K562 (cell line): ENCODE measurements around the gene HEY2. TPM values are rescaled to one million over a fixed set of nuclear protein-coding genes. Genes with fewer than 3 reads are reported as not detected.

Source experiments
- ATAC-seq: fragments of 200-7000 bp; cut with Tn5 transposase; 3 replicates; pipeline ENCODE4 v1.9.1; 2020; ENCODE audit warnings: moderate library complexity
- BruUV-seq: library from RNA; stranded (reverse); fragments of 400-500 nt; replicated peaks from 2 replicates; lab custom pipeline; 2021; lab: Mats Ljungman, UMichigan
- CTCF ChIA-PET: fragments of 300-600 bp; formaldehyde crosslinking; extraction: SDS; loops from one replicate; lab custom pipeline; 2021; ENCODE audit warnings: low intra/inter-chr PET ratio; lab: Yijun Ruan, JAX
- POLR2A ChIA-PET: fragments of 300-600, 350-650 bp; sonication (Branson Sonifier 250); formaldehyde crosslinking; extraction: SDS; loops from one replicate; lab custom pipeline; 2021; ENCODE audit warnings: antibody characterized with exemption, inconsistent platforms; lab: Yijun Ruan, JAX
- DNase-seq, 4 experiments: peaks; one replicate each; pipeline versions ENCODE4 v3.0.0 to v3.0.0-alpha.2; 2011 to 2018; ENCODE audit warnings: low spot score in 3 of 4, mixed read lengths in 3 of 4; ENCODE audit errors: extremely low read depth in 1 of 4
- FAIRE-seq: peaks from 2 replicates; lab custom pipeline; 2011; peaks lifted over from hg19 to GRCh38; lab: Jason Lieb, UNC
- H2AFZ ChIP-seq: 2 replicates; pipeline ENCODE4 v1.6.0; 2011; ENCODE audit warnings: low read depth, low read length, control low read depth, inconsistent platforms
- H3K27ac ChIP-seq: fragments of 200-600 bp; 3 replicates; pipeline ENCODE4 v1.8.0; 2011; ENCODE audit warnings: low read depth, mild to moderate bottlenecking, control low read depth, inconsistent platforms, low read length, moderate library complexity, mixed read lengths; ENCODE audit errors: extremely low read depth
- H3K27me3 ChIP-seq, 2 experiments: fragments of 300-600 bp in 1 of 2; 2 replicates in 1 of 2; 3 replicates in 1 of 2; pipeline versions ENCODE4 v1.6.0 to v1.8.0; 2011; ENCODE audit warnings: inconsistent platforms in 2 of 2, low read length in 2 of 2, mild to moderate bottlenecking in 1 of 2, mixed read lengths in 1 of 2, moderate library complexity in 1 of 2; ENCODE audit not compliant: control insufficient read depth in 2 of 2, insufficient read depth in 2 of 2
- H3K36me3 ChIP-seq: fragments of 300-600 bp; 3 replicates; pipeline ENCODE4 v1.8.0; 2011; ENCODE audit warnings: mild to moderate bottlenecking, low read length, inconsistent platforms; ENCODE audit not compliant: control insufficient read depth, insufficient read depth
- H3K4me1 ChIP-seq, 2 experiments: fragments of 200-600 bp in 1 of 2; replicated peaks in 1 of 2; 2 replicates in 1 of 2; 3 replicates in 1 of 2; pipeline versions ENCODE4 v1.5.1 to v1.8.0; 2011; ENCODE audit warnings: inconsistent platforms in 2 of 2, low read length in 2 of 2, mild to moderate bottlenecking in 1 of 2, mixed read lengths in 1 of 2, moderate library complexity in 1 of 2; ENCODE audit not compliant: control insufficient read depth in 2 of 2, insufficient read depth in 2 of 2
- H3K4me2 ChIP-seq: 2 replicates; pipeline ENCODE4 v1.6.1; 2011; ENCODE audit warnings: low read length, control low read depth, inconsistent platforms, mixed read lengths; ENCODE audit not compliant: insufficient read depth
- H3K4me3 ChIP-seq: fragments of 200-600 bp; sonication (generic), shearing (Covaris generic); 2 replicates; pipeline ENCODE4 v1.5.1; 2016; ENCODE audit warnings: control low read depth, inconsistent platforms
- H3K79me2 ChIP-seq: fragments of 200-600 bp; 3 replicates; pipeline ENCODE4 v1.8.0; 2011; ENCODE audit warnings: low read length, inconsistent platforms; ENCODE audit not compliant: control insufficient read depth, insufficient read depth
- H3K9ac ChIP-seq, 2 experiments: 2 replicates each; pipeline versions ENCODE4 v1.6.0 to v1.6.1; 2011; ENCODE audit warnings: low read depth in 2 of 2, low read length in 2 of 2, control low read depth in 1 of 2, inconsistent platforms in 1 of 2, mild to moderate bottlenecking in 1 of 2, mixed read lengths in 1 of 2; ENCODE audit not compliant: insufficient read depth in 1 of 2
- H3K9me1 ChIP-seq: one replicate; pipeline ENCODE4 v1.6.0; 2011; ENCODE audit warnings: inconsistent platforms, mild to moderate bottlenecking, low read length, moderate library complexity; ENCODE audit not compliant: control insufficient read depth, insufficient read depth
- H3K9me3 ChIP-seq: replicated peaks from 2 replicates; pipeline ENCODE4 v1.5.1; 2011; ENCODE audit warnings: low read depth, low read length, inconsistent platforms; ENCODE audit not compliant: control insufficient read depth, insufficient read depth
- H4K20me1 ChIP-seq: replicated peaks from 2 replicates; pipeline ENCODE4 v1.6.1; 2011; ENCODE audit warnings: low read length, inconsistent platforms, mixed read lengths; ENCODE audit not compliant: control insufficient read depth, insufficient read depth
- ADNP ChIP-seq: fragments of 200-800 bp; sonication (Bioruptor generic); IDR thresholded peaks from 2 replicates; pipeline ENCODE4 v1.6.1; 2016; ENCODE audit warnings: missing genetic modification characterization, missing compliant biosample characterization
- BACH1 ChIP-seq: fragments of 200-800 bp; sonication (Bioruptor generic); IDR thresholded peaks from 2 replicates; pipeline ENCODE4 v1.6.1; 2016; ENCODE audit warnings: missing genetic modification characterization, missing compliant biosample characterization
- HNRNPK ChIP-seq: fragments of 200-400 bp; formaldehyde crosslinking; IDR thresholded peaks from one replicate; pipeline ENCODE4 v1.6.1; 2018; ENCODE audit warnings: mild to moderate bottlenecking, low read depth, low read length; ENCODE audit not compliant: poor library complexity, severe bottlenecking
- KDM5B ChIP-seq: fragments of 200-600 bp; sonication (generic); IDR thresholded peaks from 2 replicates; pipeline ENCODE4 v1.6.1; 2012; ENCODE audit warnings: low read depth, mild to moderate bottlenecking, moderate library complexity, low read length, control low read depth, inconsistent platforms; ENCODE audit not compliant: insufficient replicate concordance
- LEF1 ChIP-seq: fragments of 450-650 bp; IDR thresholded peaks from 2 replicates; pipeline ENCODE4 v1.6.1; 2016; ENCODE audit warnings: mild to moderate bottlenecking
- RBM22 ChIP-seq: fragments of 200-400 bp; formaldehyde crosslinking; IDR thresholded peaks from 2 replicates; pipeline ENCODE4 v1.6.1; 2018; ENCODE audit warnings: low read length, low read depth; ENCODE audit not compliant: poor library complexity, severe bottlenecking
- SETDB1 ChIP-seq: IDR thresholded peaks from one replicate; pipeline ENCODE4 v1.6.1; 2012; ENCODE audit warnings: low read length, control low read depth, inconsistent platforms
- SMC3 ChIP-seq: conservative IDR thresholded peaks from 2 replicates; pipeline ENCODE4 v1.6.1; 2011; ENCODE audit warnings: low read depth, low read length, improper control_type of control experiment; ENCODE audit not compliant: insufficient read depth
- SUPT5H ChIP-seq: fragments of 450-650 bp; IDR thresholded peaks from 2 replicates; pipeline ENCODE4 v1.6.1; 2016
- ZBTB1 ChIP-seq: sonication (generic); formaldehyde crosslinking; IDR thresholded peaks from 2 replicates; pipeline ENCODE4 v1.8.1; 2023; ENCODE audit warnings: missing genetic modification reagents, low read depth, mild to moderate bottlenecking, borderline replicate concordance
- ZNF124 ChIP-seq: sonication (generic); formaldehyde crosslinking; IDR thresholded peaks from 2 replicates; pipeline ENCODE4 v1.8.1; 2022; ENCODE audit warnings: missing genetic modification reagents
- ZNF717 ChIP-seq: fragments of 250-450 bp; sonication (Bioruptor Pico); IDR thresholded peaks from 2 replicates; pipeline ENCODE4 v1.5.0; 2021
- WGBS: fragments of 100-300 bp; shearing (Covaris generic); methylation state at CpG from one replicate; pipeline ENCODE4 v1.1.6; 2016; ENCODE audit warnings: low coverage, mixed read lengths; ENCODE audit not compliant: insufficient coverage; ENCODE audit errors: missing lambda C conversion rate; 5-methylcytosine and 5-hydroxymethylcytosine counted together
- in situ Hi-C: fragments of 300-500 bp; cut with MboI; formaldehyde crosslinking; loops from 4 replicates; pipeline ENCODE4 v1.15.0; 2018; ENCODE audit warnings: inconsistent platforms, mixed read lengths
- intact Hi-C: fragments of 100-400 bp; cut with micrococcal nuclease; formaldehyde crosslinking; loops from 2 replicates; pipeline ENCODE4 v1.14.2; 2022
- polyA plus RNA-seq, 8 experiments: library from polyadenylated mRNA; depleted of rRNA in 4 of 8; stranded (reverse) in 5 of 8; unstranded in 3 of 8; fragments of >200 nt; fragmentation: Nextera tagmentation in 2 of 8; fragmentation: Illumina TruSeq in 1 of 8; extraction: Ambion mirVana in 2 of 8; extraction: Trizol in 1 of 8; gene quantifications; 2 replicates each; pipeline versions ENCODE4 v1.2.1 to v1.2.3, GENCODE V29; 2011 to 2014; ENCODE audit warnings: inconsistent platforms in 1 of 8, missing spikeins in 1 of 8
- total RNA-seq, 7 experiments: library from RNA; depleted of rRNA in 6 of 7; stranded (reverse); fragments of >200 nt in 6 of 7; fragmentation: Illumina TruSeq in 2 of 7; extraction: Trizol in 2 of 7; gene quantifications; 2 replicates each; pipeline versions ENCODE4 v1.2.1 to v1.2.3, GENCODE V29; 2011 to 2021; ENCODE audit warnings: low replicate concordance in 1 of 7
- TF ChIP-seq, protein P1 (sequence below): IDR thresholded peaks from 2 replicates; pipeline ENCODE4 v1.6.1; 2011; ENCODE audit not compliant: insufficient read length; ENCODE audit errors: extremely low read depth
- TF ChIP-seq, protein P2 (sequence below), 3 experiments: IDR thresholded peaks in 2 of 3; conservative IDR thresholded peaks in 1 of 3; 2 replicates each; pipeline ENCODE4 v1.5.1; 2011 to 2012; ENCODE audit warnings: low read length in 3 of 3, mild to moderate bottlenecking in 3 of 3, control low read depth in 2 of 3, improper control_type of control experiment in 1 of 3, inconsistent platforms in 1 of 3, low read depth in 1 of 3, mixed read lengths in 1 of 3, moderate library complexity in 1 of 3; ENCODE audit not compliant: insufficient read depth in 2 of 3
- TF ChIP-seq, protein P3 (sequence below): sonication (generic); formaldehyde crosslinking; IDR thresholded peaks from 2 replicates; pipeline ENCODE4 v1.9.0; 2022; ENCODE audit warnings: mild to moderate bottlenecking, missing genetic modification reagents

HEY2 gene
- total and polyA plus RNA-seq, 9 of the 15 experiments (the other 6 are each of a cell fraction or from before 2014, with no cell fraction given), result 0.03 to 0.07 (median 0.06) TPM; not detected in 5

DNA sequence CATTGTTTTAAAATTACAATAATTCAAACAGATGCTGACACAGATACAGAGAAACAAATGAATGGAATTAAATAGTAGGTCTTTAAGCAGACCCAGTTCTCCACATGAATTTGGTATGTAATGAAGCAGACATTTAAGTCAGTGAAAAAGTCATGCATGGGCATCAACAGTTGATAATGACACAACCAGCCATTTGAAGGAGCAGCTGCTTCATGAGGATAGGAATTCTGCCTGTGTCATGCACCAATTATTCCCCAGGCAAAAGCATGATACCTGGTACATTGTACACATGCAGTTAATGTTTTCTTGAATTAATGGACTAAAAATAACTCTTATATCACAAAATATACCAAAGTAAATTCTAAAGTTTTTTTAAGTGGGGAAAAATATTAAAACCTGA, 11.2 kb upstream of the HEY2 start:
- BruUV-seq, result no TSS peak
- CTCF ChIA-PET, result no interaction called here
- Histone ChIP-seq H3K27me3 (peaks cover 0 to 3% of the 10 kb centered on the region in 2 experiments; a peak in 1 of 5 replicates), H3K4me2 (no peak overlapping the region), H3K36me3 (no peaks in the 10 kb centered on the region), H3K4me3 (no peak overlapping the region), H3K27ac (no peak overlapping the region), H3K4me1 (no peaks in the 10 kb centered on the region)
- intact Hi-C loops, result no loop called here
- ATAC-seq, result no peak
- TF ChIP-seq BACH1 (no peak), ZNF124 (CRISPR knock-in tag) (no peak), SUPT5H (no peak)
- TF ChIP-seq, protein P1, sequence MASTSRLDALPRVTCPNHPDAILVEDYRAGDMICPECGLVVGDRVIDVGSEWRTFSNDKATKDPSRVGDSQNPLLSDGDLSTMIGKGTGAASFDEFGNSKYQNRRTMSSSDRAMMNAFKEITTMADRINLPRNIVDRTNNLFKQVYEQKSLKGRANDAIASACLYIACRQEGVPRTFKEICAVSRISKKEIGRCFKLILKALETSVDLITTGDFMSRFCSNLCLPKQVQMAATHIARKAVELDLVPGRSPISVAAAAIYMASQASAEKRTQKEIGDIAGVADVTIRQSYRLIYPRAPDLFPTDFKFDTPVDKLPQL, result no peak
- TF ChIP-seq, all 486 proteins: peak for 0
- Histone ChIP-seq H3K9me3 (no peaks in the 10 kb centered on the region), H3K9ac (no peak overlapping the region), H3K9me1 (no peaks in the 10 kb centered on the region), H2AFZ (no peak overlapping the region), H4K20me1 (no peaks in the 10 kb centered on the region), H3K79me2 (no peaks in the 10 kb centered on the region)
- FAIRE-seq, result peak; percentile 11
- in situ Hi-C loops, result no loop called here
- POLR2A ChIA-PET, result no interaction called here
- DNase-seq, result no peak

DNA sequence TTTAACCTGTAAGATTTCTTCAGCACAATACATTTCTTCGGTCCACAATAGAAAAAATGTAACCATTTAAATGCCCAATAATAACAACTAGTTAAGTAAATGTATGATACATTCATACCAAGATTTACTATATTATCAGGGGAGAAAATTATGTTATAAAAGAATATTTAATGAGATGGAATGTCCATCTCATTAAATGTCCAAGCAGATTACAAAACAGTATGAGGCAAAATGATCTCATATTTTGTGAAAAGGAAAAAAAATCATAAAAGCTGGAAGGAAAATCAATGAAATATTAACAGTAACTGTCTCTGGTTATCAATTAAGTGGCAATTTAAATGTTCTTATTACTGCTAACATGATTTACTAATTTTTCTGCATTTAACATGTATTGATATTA, 10.1 kb upstream of the HEY2 start:
- H3K36me3 ChIP-seq, result no peaks in the 10 kb centered on the region
- no peak overlapping the region for H3K9ac ChIP-seq
- FAIRE-seq, result no peak
- no peaks in the 10 kb centered on the region for H3K79me2 ChIP-seq
- H2AFZ ChIP-seq, result no peak overlapping the region
- no peak for ATAC-seq
- intact Hi-C loops (no loop called here), in situ Hi-C loops (no loop called here)
- H3K4me2 ChIP-seq, result no peak overlapping the region
- 11% methylated on average over 1 of the region's 1 CpG for WGBS
- ChIA-PET CTCF (no interaction called here), POLR2A (no interaction called here)
- no TSS peak for BruUV-seq
- H3K27ac ChIP-seq, result no peak overlapping the region
- no peaks in the 10 kb centered on the region for H3K4me1 ChIP-seq
- H4K20me1 ChIP-seq, result no peaks in the 10 kb centered on the region
- peaks cover 2 to 3% of the 10 kb centered on the region in 2 experiments; a peak in 1 of 5 replicates for H3K27me3 ChIP-seq
- H3K9me1 ChIP-seq, result no peaks in the 10 kb centered on the region
- no peak overlapping the region for H3K4me3 ChIP-seq
- H3K9me3 ChIP-seq, result no peaks in the 10 kb centered on the region
- no peak for DNase-seq
- TF ChIP-seq SETDB1 (no peak), LEF1 (no peak), ZBTB1 (CRISPR knock-in tag) (no peak), KDM5B (no peak), ZNF717 (CRISPR knock-in tag) (no peak), RBM22 (no peak), ADNP (tag) (no peak), HNRNPK (no peak), SMC3 (no peak)
- TF ChIP-seq, protein P2, sequence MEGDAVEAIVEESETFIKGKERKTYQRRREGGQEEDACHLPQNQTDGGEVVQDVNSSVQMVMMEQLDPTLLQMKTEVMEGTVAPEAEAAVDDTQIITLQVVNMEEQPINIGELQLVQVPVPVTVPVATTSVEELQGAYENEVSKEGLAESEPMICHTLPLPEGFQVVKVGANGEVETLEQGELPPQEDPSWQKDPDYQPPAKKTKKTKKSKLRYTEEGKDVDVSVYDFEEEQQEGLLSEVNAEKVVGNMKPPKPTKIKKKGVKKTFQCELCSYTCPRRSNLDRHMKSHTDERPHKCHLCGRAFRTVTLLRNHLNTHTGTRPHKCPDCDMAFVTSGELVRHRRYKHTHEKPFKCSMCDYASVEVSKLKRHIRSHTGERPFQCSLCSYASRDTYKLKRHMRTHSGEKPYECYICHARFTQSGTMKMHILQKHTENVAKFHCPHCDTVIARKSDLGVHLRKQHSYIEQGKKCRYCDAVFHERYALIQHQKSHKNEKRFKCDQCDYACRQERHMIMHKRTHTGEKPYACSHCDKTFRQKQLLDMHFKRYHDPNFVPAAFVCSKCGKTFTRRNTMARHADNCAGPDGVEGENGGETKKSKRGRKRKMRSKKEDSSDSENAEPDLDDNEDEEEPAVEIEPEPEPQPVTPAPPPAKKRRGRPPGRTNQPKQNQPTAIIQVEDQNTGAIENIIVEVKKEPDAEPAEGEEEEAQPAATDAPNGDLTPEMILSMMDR (IDR thresholded peaks at IDR 0.05 in 2 of 3, conservative IDR thresholded peaks at IDR 0.05 in 1 of 3; ENCODE audit: insufficient read depth in 2 of 3, low read depth in 1 of 3, low read length in 3 of 3), result no peak
- TF ChIP-seq, protein P3, sequence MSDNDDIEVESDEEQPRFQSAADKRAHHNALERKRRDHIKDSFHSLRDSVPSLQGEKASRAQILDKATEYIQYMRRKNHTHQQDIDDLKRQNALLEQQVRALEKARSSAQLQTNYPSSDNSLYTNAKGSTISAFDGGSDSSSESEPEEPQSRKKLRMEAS (CRISPR knock-in tag), result no peak
